ENCODE measurements around the gene HES5. TPM values are rescaled to one million over a fixed set of nuclear protein-coding genes. Genes with fewer than 3 reads are reported as not detected.
A peak's percentile ranks its signal among the peaks of the same experiment; 100 is the strongest.

HES5 gene
- polyA plus RNA-seq, 2 of the 4 experiments (the other 2 are of a cell fraction) = not detected

GRCh38 chr1:2525920-2526823 lies 3.9 kb downstream of the HES5 start, which contains the start of gene PANK4 (continued):
- TF ChIP-seq RFX5 (IDR thresholded peaks at IDR 0.05) = no peak
- TF ChIP-seq HDAC2 (IDR thresholded peaks at IDR 0.05) = no peak
- no peak for TF ChIP-seq HES2 (IDR thresholded peaks at IDR 0.05)
- TF ChIP-seq RAD21 (conservative IDR thresholded peaks at IDR 0.05 in 1 of 2, IDR thresholded peaks at IDR 0.05 in 1 of 2) = no peak
- no peak for TF ChIP-seq CTCF (IDR thresholded peaks at IDR 0.05)
- TF ChIP-seq PBX3 (IDR thresholded peaks at IDR 0.05) = 0 out of 2 replicates have a peak, but pooled peaks have one; percentile 33
- TF ChIP-seq KDM1A (IDR thresholded peaks at IDR 0.05; ENCODE audit: low read depth) = no peak
- peak in 1 of 2 experiments; percentile 70; a peak in 4 of 5 replicates for TF ChIP-seq JUN (IDR thresholded peaks at IDR 0.05)
- TF ChIP-seq KDM5A (IDR thresholded peaks at IDR 0.05) = peak; percentile 34; the same call in 1 of the 2 replicates
- no peak for TF ChIP-seq FOSL2 (IDR thresholded peaks at IDR 0.05)
- no peak for TF ChIP-seq FOSL2 (CRISPR knock-in tag; IDR thresholded peaks at IDR 0.05)
- TF ChIP-seq NFE2L2 (conservative IDR thresholded peaks at IDR 0.05; ENCODE audit: low read length) = no peak
- no peak for TF ChIP-seq RARB (CRISPR knock-in tag; IDR thresholded peaks at IDR 0.05)
- TF ChIP-seq GATA3 (IDR thresholded peaks at IDR 0.05; ENCODE audit: borderline replicate concordance) = no peak
- TF ChIP-seq MAFK (IDR thresholded peaks at IDR 0.05; ENCODE audit: partially characterized antibody) = no peak

- H3K4me1 ChIP-seq = peaks cover 34% of the 10 kb centered on the region
- no peaks in the 10 kb centered on the region for H3K9me3 ChIP-seq
- ChIA-PET POLR2A (interaction anchor here (0.5 to 1.9 kb wide), 3 partner anchors 20 to 1329 kb away, joined by 3 to 13 read pairs (median 5); no protein-coding TSS in a partner anchor), CTCF (interaction anchor here (0.9 to 2.7 kb wide), 4 partner anchors 9 to 111 kb away, joined by 3 to 7 read pairs (median 4); no protein-coding TSS in a partner anchor)
- peak overlapping the region; percentile 84 for H3K4me3 ChIP-seq
- TF ChIP-seq CEBPB (IDR thresholded peaks at IDR 0.05) (no peak), JUN (IDR thresholded peaks at IDR 0.05) (no peak)
- 0% methylated on average over 1 of the region's 20 CpGs for WGBS (ENCODE audit: missing lambda C conversion rate)
- H3K4me2 ChIP-seq = peak overlapping the region; percentile 89
- DNase-seq (ENCODE audit: low read depth in 1 of 2, low spot score in 1 of 2) = no peak
- peak overlapping the region; percentile 94 to 99 for H3K27ac ChIP-seq
- peak in 1 of 2 experiments; percentile 12; a peak in 3 of 6 replicates for ATAC-seq
- no peak for FAIRE-seq
These were observed 4.5 kb downstream of the HES5 start for GRCh38 chr1:2525572-2525919.

DNA sequence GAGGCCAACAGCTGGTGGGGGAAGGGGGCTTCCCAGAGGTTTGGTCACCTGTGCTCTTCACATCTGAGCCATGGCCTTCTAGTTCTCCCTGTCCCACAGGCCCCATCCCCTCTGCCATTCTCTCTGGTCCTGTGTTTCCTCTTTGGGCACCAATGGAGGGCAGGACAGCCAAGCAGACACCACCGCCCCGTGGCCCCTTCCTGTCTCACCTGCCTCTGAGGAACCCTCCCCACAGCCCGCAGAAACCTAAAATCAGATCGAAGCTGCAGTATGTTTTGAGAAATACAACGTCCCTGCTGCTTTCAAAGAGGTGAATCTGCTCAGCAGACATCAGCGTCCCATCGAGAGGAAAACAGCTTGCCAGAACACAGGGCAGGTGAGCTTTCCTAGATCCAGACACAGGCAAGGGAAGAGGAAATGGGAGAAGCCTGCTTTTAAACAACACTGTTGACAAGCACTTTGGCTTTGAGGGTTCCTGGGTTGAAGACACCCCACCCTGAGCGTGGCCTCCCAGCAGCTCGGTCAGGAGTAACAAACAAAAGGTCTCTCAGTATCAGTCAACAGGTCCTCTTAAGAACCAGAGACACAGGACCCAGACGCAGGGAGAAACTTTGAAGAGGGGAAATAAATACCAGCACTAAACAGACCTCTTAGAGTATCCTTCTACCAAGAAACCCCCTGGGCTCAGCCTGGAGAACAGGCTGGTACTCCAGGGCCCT lies 6.0 kb downstream of the HES5 start:
- CTCF ChIA-PET = interaction anchor here (0.8 to 2.7 kb wide), 4 partner anchors 9 to 900 kb away, joined by 3 to 7 read pairs (median 4); no protein-coding TSS in a partner anchor
- Histone ChIP-seq H3K4me2 (peak overlapping the region; percentile 89), H3K27ac (peak overlapping the region; percentile 57 to 73; a peak in 4 of 6 replicates), H3K4me1 (peaks cover 34% of the 10 kb centered on the region), H3K4me3 (no peak overlapping the region), H3K9me3 (no peaks in the 10 kb centered on the region)
- no peak for FAIRE-seq
- no peak for DNase-seq (ENCODE audit: low read depth in 1 of 2, low spot score in 1 of 2)
- POLR2A ChIA-PET = no interaction called here
- 94% methylated on average over 9 of the region's 10 CpGs for WGBS (ENCODE audit: missing lambda C conversion rate)
- no peak for ATAC-seq
- TF ChIP-seq BHLHE40 (IDR thresholded peaks at IDR 0.05; ENCODE audit: low read depth, low read length) = no peak
- TF ChIP-seq RNF2 (IDR thresholded peaks at IDR 0.05; ENCODE audit: borderline replicate concordance, low read depth) = no peak
- TF ChIP-seq MAZ (IDR thresholded peaks at IDR 0.05; ENCODE audit: borderline replicate concordance, low read depth, low read length) = no peak
- no peak for TF ChIP-seq KDM5A (IDR thresholded peaks at IDR 0.05)
- no peak for TF ChIP-seq ZSCAN20 (CRISPR knock-in tag; IDR thresholded peaks at IDR 0.05)
- TF ChIP-seq MYC (IDR thresholded peaks at IDR 0.05; ENCODE audit: borderline replicate concordance, low read length) = no peak
- TF ChIP-seq HOXA7 (CRISPR knock-in tag; IDR thresholded peaks at IDR 0.05) = no peak
- no peak for TF ChIP-seq FOSB (CRISPR knock-in tag; IDR thresholded peaks at IDR 0.05)
- no peak for TF ChIP-seq NFE2L2 (conservative IDR thresholded peaks at IDR 0.05; ENCODE audit: low read length)
- no peak for TF ChIP-seq JUNB (IDR thresholded peaks at IDR 0.05)
- TF ChIP-seq PBX3 (IDR thresholded peaks at IDR 0.05) = no peak
- TF ChIP-seq FOSL2 (IDR thresholded peaks at IDR 0.05) = no peak
- no peak for TF ChIP-seq FOSL2 (CRISPR knock-in tag; IDR thresholded peaks at IDR 0.05)
- TF ChIP-seq EHF (CRISPR knock-in tag; IDR thresholded peaks at IDR 0.05) = no peak
- TF ChIP-seq EHMT2 (IDR thresholded peaks at IDR 0.05; ENCODE audit: low read depth) = no peak
- no peak for TF ChIP-seq TFCP2L1 (CRISPR knock-in tag; IDR thresholded peaks at IDR 0.05)
- no peak for TF ChIP-seq CTCF (IDR thresholded peaks at IDR 0.05)
